ENCODE data around the gene SERPINA7. TPM values are rescaled to one million over a fixed set of nuclear protein-coding genes. Genes with fewer than 3 reads are reported as not detected.

Gene SERPINA7
- total RNA-seq (2022; extraction: Qiagen RNA extraction; ENCODE audit: low read depth) = not detected in 5 replicates

GRCh38 chrX:106038625-106039024 lies at the start of gene SERPINA7:
TSS of gene SERPINA7 (minus strand) at chrX:106038727. CDS start at chrX:106037058, 1,669 bp downstream.

Other genes starting within 250 kb of the SERPINA7 start
- not detected in 5 replicates for gene NRK, start 216.2 kb downstream of the SERPINA7 start, total RNA-seq (2022; extraction: Qiagen RNA extraction; ENCODE audit: low read depth)
- not detected in 5 replicates for gene PWWP3B, start 129.6 kb upstream of the SERPINA7 start, total RNA-seq (2022; extraction: Qiagen RNA extraction; ENCODE audit: low read depth)

Data from A549 treated with GW870086 at 1 μM for 4 hours (cell line).